Stomach (tissue), 9 donors: ENCODE measurements around the gene CDK2AP2. TPM values are rescaled to one million over a fixed set of nuclear protein-coding genes. Genes with fewer than 3 reads are reported as not detected.

Experiments used
- DNase-seq, 2 donors: peaks; one replicate each; pipeline versions ENCODE4 v3.0.0 to v3.0.0-alpha.2; 2013 to 2019
- H3K27ac ChIP-seq, 5 donors: fragments of 200-600 bp in 4 of 5; sonication (generic) in 4 of 5; one replicate each; pipeline ENCODE4 v1.5.1; 2013 to 2019; ENCODE audit warnings: mild to moderate bottlenecking in 1 of 5, moderate library complexity in 1 of 5
- H3K27me3 ChIP-seq, 3 donors: fragments of 200-600 bp; sonication (generic); one replicate each; pipeline ENCODE4 v1.5.1; 2017 to 2019; ENCODE audit warnings: mixed run types in 1 of 3
- H3K36me3 ChIP-seq, 4 donors: fragments of 200-600 bp; sonication (generic); 1 replicate in 3 of 4; 2 replicates in 1 of 4; pipeline ENCODE4 v1.5.1; 2016 to 2019
- H3K4me1 ChIP-seq, 4 donors: fragments of 200-600 bp; sonication (generic); one replicate each; pipeline ENCODE4 v1.5.1; 2016 to 2019
- H3K4me3 ChIP-seq, 4 donors: fragments of 200-600 bp; sonication (generic) in 3 of 4; one replicate each; pipeline ENCODE4 v1.5.1; 2016 to 2019; ENCODE audit warnings: mild to moderate bottlenecking in 1 of 4
- H3K9me3 ChIP-seq, 4 donors: fragments of 200-600 bp; sonication (generic); one replicate each; pipeline ENCODE4 v1.5.1; 2016 to 2019
- EP300 ChIP-seq: sonication (generic); formaldehyde crosslinking; IDR thresholded peaks from one replicate; pipeline ENCODE4 v1.6.1; 2017; ENCODE audit warnings: antibody characterized with exemption
- POLR2A ChIP-seq, 4 donors: fragments of 450-650 bp; IDR thresholded peaks; one replicate each; pipeline ENCODE4 v1.6.1; 2016; ENCODE audit warnings: antibody characterized with exemption in 4 of 4, control low read depth in 2 of 4, mild to moderate bottlenecking in 1 of 4, moderate library complexity in 1 of 4
- POLR2AphosphoS5 ChIP-seq, 3 donors: sonication (generic); formaldehyde crosslinking; IDR thresholded peaks; one replicate each; pipeline ENCODE4 v1.6.1; 2016; ENCODE audit warnings: antibody characterized with exemption in 3 of 3
- WGBS, 5 donors: extraction: QIAGEN DNeasy Blood & Tissue Kit in 3 of 5; methylation state at CpG; one replicate each; pipeline versions ENCODE4 v1.1.5 to v1.1.7; 2013 to 2018; 5-methylcytosine and 5-hydroxymethylcytosine counted together
- intact Hi-C: fragments of 100-400 bp; cut with DNase I; formaldehyde crosslinking; loops from one replicate; pipeline ENCODE4 v1.15.1; 2023; ENCODE audit warnings: low total_unique reads
- polyA plus RNA-seq, 3 donors: library from polyadenylated mRNA; stranded (reverse); fragments of 200-250 nt; gene quantifications; one replicate each; pipeline ENCODE4 v1.2.3, GENCODE V29; 2013
- total RNA-seq, 5 donors: library from RNA; depleted of rRNA; stranded (reverse); fragments of >200 nt; gene quantifications; one replicate each; pipeline versions ENCODE4 v1.1.0 to v1.2.3, GENCODE V29; 2014 to 2016
- TF ChIP-seq, protein P1 (sequence below), 7 experiments: fragments of 450-650 bp in 4 of 7; fragments of 200-600 bp in 3 of 7; sonication (generic) in 3 of 7; IDR thresholded peaks; one replicate each; pipeline ENCODE4 v1.5.1; 2016 to 2019; ENCODE audit warnings: antibody characterized with exemption in 7 of 7, control low read depth in 2 of 7, mild to moderate bottlenecking in 1 of 7
- donor health status: healthy with polysubstance abuse.
- donor health status: Bipolar disorder and iron deficiency.
- donor health status: healthy.

The CDK2AP2 gene
- total and polyA plus RNA-seq, 8 donors: 8.3 to 95.9 (median 62.3) TPM

GRCh38 chr11:67493548-67494370 lies 14.2 kb downstream of the CDK2AP2 start:
- no peaks in the 10 kb centered on the region for H3K4me1 ChIP-seq
- no peak overlapping the region for H3K4me3 ChIP-seq
- H3K27me3 ChIP-seq: no peaks in the 10 kb centered on the region
- peaks cover 40 to 100% (median 98%) of the 10 kb centered on the region in 4 donors for H3K36me3 ChIP-seq
- H3K27ac ChIP-seq: no peak overlapping the region
- DNase-seq: no peak
- no peaks in the 10 kb centered on the region for H3K9me3 ChIP-seq
- intact Hi-C loops: loop anchor here (10.0 kb wide), 1 partner anchor 99 kb away; the partner anchor contains the start of gene RAD9A
- TF ChIP-seq, protein P1, sequence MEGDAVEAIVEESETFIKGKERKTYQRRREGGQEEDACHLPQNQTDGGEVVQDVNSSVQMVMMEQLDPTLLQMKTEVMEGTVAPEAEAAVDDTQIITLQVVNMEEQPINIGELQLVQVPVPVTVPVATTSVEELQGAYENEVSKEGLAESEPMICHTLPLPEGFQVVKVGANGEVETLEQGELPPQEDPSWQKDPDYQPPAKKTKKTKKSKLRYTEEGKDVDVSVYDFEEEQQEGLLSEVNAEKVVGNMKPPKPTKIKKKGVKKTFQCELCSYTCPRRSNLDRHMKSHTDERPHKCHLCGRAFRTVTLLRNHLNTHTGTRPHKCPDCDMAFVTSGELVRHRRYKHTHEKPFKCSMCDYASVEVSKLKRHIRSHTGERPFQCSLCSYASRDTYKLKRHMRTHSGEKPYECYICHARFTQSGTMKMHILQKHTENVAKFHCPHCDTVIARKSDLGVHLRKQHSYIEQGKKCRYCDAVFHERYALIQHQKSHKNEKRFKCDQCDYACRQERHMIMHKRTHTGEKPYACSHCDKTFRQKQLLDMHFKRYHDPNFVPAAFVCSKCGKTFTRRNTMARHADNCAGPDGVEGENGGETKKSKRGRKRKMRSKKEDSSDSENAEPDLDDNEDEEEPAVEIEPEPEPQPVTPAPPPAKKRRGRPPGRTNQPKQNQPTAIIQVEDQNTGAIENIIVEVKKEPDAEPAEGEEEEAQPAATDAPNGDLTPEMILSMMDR (IDR thresholded peaks at IDR 0.05): no peak
- TF ChIP-seq POLR2AphosphoS5 (IDR thresholded peaks at IDR 0.05) (no peak), EP300 (no peak), POLR2A (IDR thresholded peaks at IDR 0.05) (no peak)
- 92 to 97% (median 95%) methylated on average over 59 to 65 of the region's 65 CpGs for WGBS, 5 donors

DNA sequence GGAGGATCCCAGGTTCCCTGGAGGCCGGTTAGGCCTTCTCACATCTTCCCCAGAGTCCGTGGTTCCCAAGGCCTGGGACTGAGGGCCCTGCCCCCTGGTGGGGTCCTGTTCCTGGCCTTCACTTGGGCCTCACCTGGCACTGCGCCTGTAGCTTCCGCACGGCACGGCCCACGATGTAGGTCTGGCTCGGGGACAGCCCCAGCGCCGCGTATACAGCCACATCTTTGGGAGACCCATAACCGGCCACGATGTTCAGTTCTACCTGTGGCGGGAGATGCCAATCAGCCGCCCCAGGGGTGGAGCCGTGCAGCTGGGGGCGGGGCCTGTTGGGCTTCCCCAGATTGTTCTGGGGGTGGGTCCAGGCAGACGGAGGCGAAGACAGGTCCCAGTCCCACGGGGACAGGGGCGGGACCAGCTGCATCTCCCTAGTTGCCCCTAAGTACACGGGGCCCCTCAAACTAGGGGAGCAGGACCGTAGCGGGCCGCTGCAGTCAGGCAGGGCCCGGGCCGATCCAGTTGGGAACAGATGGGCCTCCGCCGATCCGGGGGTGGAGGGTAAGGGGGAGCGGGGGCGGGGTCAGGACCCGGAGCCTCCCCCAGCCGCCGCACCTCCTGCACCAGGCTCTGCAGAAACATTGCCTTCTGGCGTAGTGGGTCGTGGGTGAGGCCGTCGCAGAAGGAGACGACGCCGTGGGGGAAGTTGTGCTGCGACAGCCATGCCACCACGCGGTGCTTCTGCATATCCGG lies 15.0 kb downstream of the CDK2AP2 start:
- no peak for DNase-seq
- H3K9me3 ChIP-seq: no peaks in the 10 kb centered on the region
- no peaks in the 10 kb centered on the region for H3K4me1 ChIP-seq
- whole genome bisulfite sequencing, 5 donors: 85 to 91% (median 87%) methylated on average over 28 to 46 of the region's 46 CpGs
- no peak for TF ChIP-seq EP300
- TF ChIP-seq, protein P1 (IDR thresholded peaks at IDR 0.05): no peak
- no peak overlapping the region for H3K27ac ChIP-seq
- H3K27me3 ChIP-seq: no peaks in the 10 kb centered on the region
- no peak overlapping the region for H3K4me3 ChIP-seq
- H3K36me3 ChIP-seq: peaks cover 43 to 97% (median 97%) of the 10 kb centered on the region in 4 donors
- intact Hi-C loops: loop anchor here (10.0 kb wide), 1 partner anchor 98 kb away; the partner anchor contains the start of gene RAD9A

- H3K9me3 ChIP-seq: no peaks in the 10 kb centered on the region
- no peak for TF ChIP-seq EP300
- TF ChIP-seq, protein P1 (IDR thresholded peaks at IDR 0.05): no peak
- no peak for TF ChIP-seq POLR2A (IDR thresholded peaks at IDR 0.05)
- no peak for TF ChIP-seq POLR2AphosphoS5 (IDR thresholded peaks at IDR 0.05)
Observed at GRCh38 chr11:67492069-67492727, 15.8 kb downstream of the CDK2AP2 start.

More at GRCh38 chr11:67492069-67492727, 15.8 kb downstream of the CDK2AP2 start:
- no peaks in the 10 kb centered on the region for H3K27me3 ChIP-seq
- intact Hi-C loops: loop anchor here (10.0 kb wide), 1 partner anchor 97 kb away; the partner anchor contains the start of gene RAD9A
- no peak for DNase-seq
- H3K4me3 ChIP-seq: no peak overlapping the region
- H3K27ac ChIP-seq: no peak overlapping the region
- WGBS, 5 donors: 77 to 90% (median 87%) methylated on average over 8 to 19 of the region's 19 CpGs
- H3K4me1 ChIP-seq: no peaks in the 10 kb centered on the region
- peaks cover 43 to 97% (median 97%) of the 10 kb centered on the region in 4 donors for H3K36me3 ChIP-seq
